Effector memory CD4-positive, alpha-beta T cell (primary cell): ENCODE results near the gene RABGAP1.

Experiments used
- DNase-seq, 3 donors: peaks; one replicate each; pipeline ENCODE4 v3.0.0-alpha.2; 2020
- H3K27ac ChIP-seq: 2 replicates; pipeline ENCODE4 v1.7.0; 2013; ENCODE audit warnings: mild to moderate bottlenecking, low read length, moderate library complexity; ENCODE audit not compliant: insufficient read depth, poor library complexity, severe bottlenecking
- H3K27me3 ChIP-seq: replicated peaks from 2 replicates; pipeline ENCODE4 v1.7.0; 2013; ENCODE audit warnings: mild to moderate bottlenecking, low read length; ENCODE audit not compliant: insufficient read depth, control insufficient read depth, poor library complexity, severe bottlenecking
- H3K36me3 ChIP-seq: 2 replicates; pipeline ENCODE4 v1.7.0; 2013; ENCODE audit warnings: mild to moderate bottlenecking, low read length, moderate library complexity; ENCODE audit not compliant: control insufficient read depth, insufficient read depth
- H3K4me1 ChIP-seq: 2 replicates; pipeline ENCODE4 v1.7.0; 2013; ENCODE audit warnings: low read length, mild to moderate bottlenecking; ENCODE audit not compliant: control insufficient read depth, insufficient read depth, poor library complexity, severe bottlenecking
- H3K4me3 ChIP-seq: 2 replicates; pipeline ENCODE4 v1.7.0; 2013; ENCODE audit warnings: low read length, low read depth, mild to moderate bottlenecking; ENCODE audit not compliant: insufficient read depth, poor library complexity, severe bottlenecking
- H3K9me3 ChIP-seq: 2 replicates; pipeline ENCODE4 v1.7.0; 2013; ENCODE audit warnings: mild to moderate bottlenecking, low read length, moderate library complexity; ENCODE audit not compliant: control insufficient read depth

RABGAP1 gene

GRCh38 chr9:123028136-123028535, 87.3 kb downstream of the RABGAP1 start:
- H3K36me3 ChIP-seq: peaks cover 1% of the 10 kb centered on the region
- no peak overlapping the region for H3K27ac ChIP-seq

GRCh38 chr9:123028973-123029372, 88.2 kb downstream of the RABGAP1 start:
- no peaks in the 10 kb centered on the region for H3K9me3 ChIP-seq
- H3K4me3 ChIP-seq: no peak overlapping the region
- H3K27me3 ChIP-seq: no peaks in the 10 kb centered on the region
- no peak overlapping the region for H3K27ac ChIP-seq
- no peaks in the 10 kb centered on the region for H3K36me3 ChIP-seq
- no peak for DNase-seq
- no peaks in the 10 kb centered on the region for H3K4me1 ChIP-seq

More at GRCh38 chr9:123028136-123028535, 87.3 kb downstream of the RABGAP1 start:
- Histone ChIP-seq H3K9me3 (no peaks in the 10 kb centered on the region), H3K4me1 (no peaks in the 10 kb centered on the region), H3K4me3 (no peak overlapping the region), H3K27me3 (no peaks in the 10 kb centered on the region)
- no peak for DNase-seq

- no peak overlapping the region for H3K27ac ChIP-seq
- no peaks in the 10 kb centered on the region for H3K27me3 ChIP-seq
- no peak overlapping the region for H3K4me3 ChIP-seq
- DNase-seq: no peak
- no peaks in the 10 kb centered on the region for H3K36me3 ChIP-seq
- H3K4me1 ChIP-seq: no peaks in the 10 kb centered on the region
- H3K9me3 ChIP-seq: no peaks in the 10 kb centered on the region
These were observed 91.1 kb downstream of the RABGAP1 start for GRCh38 chr9:123031963-123032362.

GRCh38 chr9:123033352-123033751, 92.5 kb downstream of the RABGAP1 start, which contains the start of gene GPR21:
GPR21 (plus strand) TSS chr9:123033667; CDS start chr9:123034567, 900 bp downstream.
- H3K4me1 ChIP-seq: no peaks in the 10 kb centered on the region
- H3K27me3 ChIP-seq: no peaks in the 10 kb centered on the region
- no peaks in the 10 kb centered on the region for H3K36me3 ChIP-seq
- no peak within 1 kb of the TSS for H3K27ac ChIP-seq
- no peaks in the 10 kb centered on the region for H3K9me3 ChIP-seq
- no peak within 1 kb of the TSS for H3K4me3 ChIP-seq
- DNase-seq: no peak

- Histone ChIP-seq H3K36me3 (no peaks in the 10 kb centered on the region), H3K4me3 (no peak overlapping the region), H3K9me3 (no peaks in the 10 kb centered on the region), H3K4me1 (no peaks in the 10 kb centered on the region), H3K27ac (no peak overlapping the region), H3K27me3 (no peaks in the 10 kb centered on the region)
- no peak for DNase-seq
These were observed 93.2 kb downstream of the RABGAP1 start for GRCh38 chr9:123033864-123034601.

- Histone ChIP-seq H3K36me3 (no peaks in the 10 kb centered on the region), H3K27ac (no peak overlapping the region), H3K27me3 (no peaks in the 10 kb centered on the region), H3K4me1 (no peaks in the 10 kb centered on the region), H3K9me3 (no peaks in the 10 kb centered on the region), H3K4me3 (no peak overlapping the region)
- no peak for DNase-seq
These were observed 94.2 kb downstream of the RABGAP1 start for GRCh38 chr9:123034881-123035510.

GRCh38 chr9:123035791-123036190, 95.0 kb downstream of the RABGAP1 start:
- Histone ChIP-seq H3K9me3 (no peaks in the 10 kb centered on the region), H3K27me3 (no peaks in the 10 kb centered on the region), H3K27ac (no peak overlapping the region), H3K36me3 (no peaks in the 10 kb centered on the region), H3K4me1 (no peaks in the 10 kb centered on the region), H3K4me3 (no peak overlapping the region)
- no peak for DNase-seq

- no peak for DNase-seq
- Histone ChIP-seq H3K36me3 (no peaks in the 10 kb centered on the region), H3K27ac (no peak overlapping the region), H3K4me3 (no peak overlapping the region), H3K27me3 (no peaks in the 10 kb centered on the region), H3K9me3 (no peaks in the 10 kb centered on the region), H3K4me1 (no peaks in the 10 kb centered on the region)
These were observed 96.2 kb downstream of the RABGAP1 start for GRCh38 chr9:123036893-123037545.

GRCh38 chr9:123039617-123040219, 98.9 kb downstream of the RABGAP1 start:
- Histone ChIP-seq H3K27me3 (no peaks in the 10 kb centered on the region), H3K4me3 (no peak overlapping the region), H3K4me1 (no peaks in the 10 kb centered on the region), H3K27ac (no peak overlapping the region), H3K9me3 (no peaks in the 10 kb centered on the region), H3K36me3 (no peaks in the 10 kb centered on the region)
- no peak for DNase-seq

- Histone ChIP-seq H3K27ac (no peak overlapping the region), H3K27me3 (no peaks in the 10 kb centered on the region), H3K4me1 (no peaks in the 10 kb centered on the region), H3K4me3 (no peak overlapping the region), H3K9me3 (no peaks in the 10 kb centered on the region), H3K36me3 (no peaks in the 10 kb centered on the region)
- DNase-seq: no peak
These were observed 100.0 kb downstream of the RABGAP1 start for GRCh38 chr9:123040801-123041200.
